DMS153 treated with DMSO at 0.1 percent for 48 hours (cell line): ENCODE measurements around the gene PRSS33.

Source experiments
- DNase-seq: peaks from one replicate; lab custom pipeline; 2025; ENCODE audit not compliant: unreplicated experiment; lab: John Stamatoyannopoulos, UW

Gene PRSS33, protein sequence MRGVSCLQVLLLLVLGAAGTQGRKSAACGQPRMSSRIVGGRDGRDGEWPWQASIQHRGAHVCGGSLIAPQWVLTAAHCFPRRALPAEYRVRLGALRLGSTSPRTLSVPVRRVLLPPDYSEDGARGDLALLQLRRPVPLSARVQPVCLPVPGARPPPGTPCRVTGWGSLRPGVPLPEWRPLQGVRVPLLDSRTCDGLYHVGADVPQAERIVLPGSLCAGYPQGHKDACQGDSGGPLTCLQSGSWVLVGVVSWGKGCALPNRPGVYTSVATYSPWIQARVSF

DNA sequence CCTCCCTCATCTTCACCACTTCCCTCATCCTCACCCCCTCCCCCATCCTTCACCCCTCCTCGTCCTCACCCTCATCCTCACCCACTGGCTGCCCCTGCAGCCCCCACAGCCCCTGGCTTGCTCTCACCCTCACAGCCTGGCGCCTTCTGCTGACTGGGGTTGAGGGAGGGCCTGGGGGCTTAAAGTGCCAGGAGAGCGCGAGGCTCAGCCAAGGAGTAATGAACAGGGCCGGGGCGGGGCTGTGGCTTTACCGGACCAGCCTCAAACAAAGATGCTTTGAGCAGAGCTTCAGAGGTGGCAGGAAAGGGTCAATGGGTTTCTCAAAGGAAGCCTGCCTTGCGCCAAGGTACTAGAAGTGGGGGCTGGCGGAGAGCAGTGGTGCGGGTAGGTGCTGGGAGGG lies at the start of gene PRSS33:
TSS of gene PRSS33 (minus strand) at position 155 of the 400 bp plus-strand sequence. CDS start 1,013 bp downstream, outside the sequence.
- no peak for DNase-seq

DNA sequence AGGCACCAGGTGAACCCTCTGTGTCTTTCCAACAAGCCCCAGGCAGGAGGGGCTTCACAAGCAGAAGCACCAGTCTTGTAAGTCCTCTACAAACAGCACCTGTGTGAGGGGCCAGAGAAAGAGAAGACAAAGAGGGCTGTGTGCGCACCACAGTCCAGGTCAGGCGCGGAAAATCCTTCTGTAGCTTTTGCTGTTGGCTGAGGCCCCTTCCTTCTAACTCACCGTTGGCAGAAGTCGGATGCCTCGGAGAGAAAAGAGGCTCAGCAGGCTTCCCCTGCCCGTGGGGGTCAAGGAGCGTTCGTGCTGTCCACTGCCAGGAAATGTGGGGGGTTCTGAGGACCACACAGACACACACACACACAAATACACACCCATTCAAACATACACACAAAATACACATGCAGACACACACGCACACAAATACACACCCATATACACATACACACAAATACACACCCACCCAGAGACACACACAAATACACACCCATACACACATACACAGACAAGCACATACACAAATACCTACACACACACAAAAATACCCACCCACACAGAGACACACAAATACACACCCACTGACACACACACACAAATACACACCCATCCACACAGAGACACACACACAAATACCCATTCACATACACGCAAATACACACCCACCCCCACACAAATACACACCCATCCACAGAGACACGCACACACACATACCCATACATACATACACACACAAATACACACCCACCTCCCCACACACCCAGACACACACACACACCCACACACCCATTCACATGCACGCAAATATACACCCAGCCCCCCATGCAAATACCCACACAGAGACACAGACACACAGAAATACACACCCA lies 49.5 kb upstream of the PRSS33 start:
- no peak for DNase-seq

DNA sequence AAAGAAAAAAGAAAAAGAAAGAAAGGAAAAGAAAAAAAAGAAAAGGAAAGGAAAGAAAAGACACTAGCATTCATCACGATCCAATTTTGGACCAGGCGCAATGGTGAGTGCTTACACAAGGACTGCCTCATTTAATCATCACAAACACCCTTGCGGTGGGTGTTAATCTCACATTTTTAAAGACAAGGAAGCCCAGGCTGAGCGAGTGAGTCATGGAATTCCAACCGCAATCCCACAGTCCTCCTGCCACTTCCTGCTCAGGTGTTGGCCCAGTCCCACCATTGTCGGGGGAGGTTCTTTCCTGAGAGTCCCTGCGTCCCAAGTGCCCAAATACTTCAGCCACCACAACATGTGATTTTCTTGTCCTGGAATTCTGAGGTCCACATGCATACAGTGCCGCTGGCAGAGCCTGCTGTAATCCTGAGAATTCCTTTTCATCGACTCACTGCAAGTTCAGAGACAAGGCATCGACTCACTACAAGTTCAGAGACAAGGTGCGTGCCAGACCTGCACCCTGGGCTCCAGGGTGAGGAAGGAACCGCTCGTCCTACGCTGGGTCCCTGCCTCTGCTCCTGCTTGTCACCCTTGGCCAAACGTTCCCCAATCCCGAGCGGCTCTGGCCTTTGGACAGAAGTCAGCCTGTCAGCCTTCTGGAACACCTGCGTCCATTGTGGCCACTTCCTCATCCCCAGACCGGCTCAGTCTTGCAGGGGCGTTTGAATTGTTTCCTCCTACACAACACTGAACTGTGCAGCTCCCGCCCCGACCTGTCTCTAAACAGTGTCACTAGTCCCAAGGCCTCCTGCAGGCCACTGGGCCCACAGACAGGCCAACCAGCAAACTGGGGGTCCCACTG lies 48.5 kb upstream of the PRSS33 start:
- DNase-seq = no peak

- DNase-seq = no peak
Observed at GRCh38 chr16:2834968-2835367, 47.6 kb upstream of the PRSS33 start.

DNA sequence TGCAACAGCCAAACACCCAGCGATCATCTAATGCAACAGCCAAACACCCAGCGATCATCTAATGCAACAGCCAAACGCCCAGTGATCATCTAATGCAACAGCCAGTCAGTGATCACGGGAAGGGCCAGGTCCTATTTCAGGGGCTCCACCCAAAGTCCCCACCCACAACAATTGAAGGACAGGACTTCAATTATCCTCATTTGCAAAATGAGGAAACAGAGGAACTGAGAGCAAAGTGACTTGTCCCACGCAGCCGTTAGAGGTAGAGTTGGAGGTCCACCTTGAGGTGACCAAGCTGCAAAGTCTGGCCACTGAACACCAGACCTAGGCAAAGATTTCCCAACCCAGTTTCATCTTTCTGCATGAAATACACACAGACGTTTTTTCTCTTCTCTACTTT lies 46.4 kb upstream of the PRSS33 start:
- no peak for DNase-seq

- no peak for DNase-seq
Observed at GRCh38 chr16:2831203-2831602, 43.8 kb upstream of the PRSS33 start.

- DNase-seq = no peak
Observed at GRCh38 chr16:2830355-2830695, 43.0 kb upstream of the PRSS33 start.

DNA sequence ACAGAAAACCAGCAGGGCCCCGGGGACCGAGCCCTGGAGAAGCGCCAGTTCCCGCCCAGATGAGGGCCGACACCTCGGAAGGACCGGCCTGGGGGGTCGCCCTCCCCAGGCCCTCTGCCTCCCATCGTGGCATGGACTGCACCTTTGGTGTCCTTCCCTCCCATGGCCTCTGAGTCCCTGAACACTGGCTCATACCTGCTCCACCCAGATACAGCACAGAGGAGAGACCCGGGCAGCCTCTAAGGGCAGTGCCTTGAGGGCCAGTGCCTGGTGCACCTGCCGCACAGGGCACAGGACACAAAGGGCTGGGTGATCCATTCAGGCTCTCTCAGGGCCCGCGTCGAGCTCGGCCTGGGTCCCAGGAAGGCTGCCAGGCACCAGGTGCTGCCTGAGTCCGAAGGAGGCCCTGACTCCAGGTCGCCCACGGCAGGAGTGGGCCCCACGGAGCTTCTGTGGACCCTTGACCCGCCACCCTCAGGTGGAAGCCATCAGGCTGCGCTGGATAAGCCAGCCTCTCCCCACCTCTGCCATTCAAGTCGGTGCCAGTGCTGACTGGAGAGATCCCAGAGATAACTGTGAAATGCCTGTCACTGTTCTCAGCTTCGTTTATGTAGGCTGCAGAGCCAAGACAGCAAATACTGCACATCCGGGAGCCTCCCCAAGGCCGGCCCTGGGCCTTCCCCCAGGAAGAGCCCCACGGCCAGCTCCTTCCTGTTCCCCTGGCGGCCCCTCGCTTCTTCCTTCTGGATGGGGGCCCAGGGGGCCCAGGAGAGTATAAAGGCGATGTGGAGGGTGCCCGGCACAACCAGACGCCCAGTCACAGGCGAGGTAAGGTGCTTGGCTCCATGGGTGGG lies 42.4 kb upstream of the PRSS33 start, which contains the start of gene ZG16B:
TSS of gene ZG16B (plus strand) at position 803 of the 854 bp plus-strand sequence. CDS start 139 bp downstream, outside the sequence.
- no peak for DNase-seq

DNA sequence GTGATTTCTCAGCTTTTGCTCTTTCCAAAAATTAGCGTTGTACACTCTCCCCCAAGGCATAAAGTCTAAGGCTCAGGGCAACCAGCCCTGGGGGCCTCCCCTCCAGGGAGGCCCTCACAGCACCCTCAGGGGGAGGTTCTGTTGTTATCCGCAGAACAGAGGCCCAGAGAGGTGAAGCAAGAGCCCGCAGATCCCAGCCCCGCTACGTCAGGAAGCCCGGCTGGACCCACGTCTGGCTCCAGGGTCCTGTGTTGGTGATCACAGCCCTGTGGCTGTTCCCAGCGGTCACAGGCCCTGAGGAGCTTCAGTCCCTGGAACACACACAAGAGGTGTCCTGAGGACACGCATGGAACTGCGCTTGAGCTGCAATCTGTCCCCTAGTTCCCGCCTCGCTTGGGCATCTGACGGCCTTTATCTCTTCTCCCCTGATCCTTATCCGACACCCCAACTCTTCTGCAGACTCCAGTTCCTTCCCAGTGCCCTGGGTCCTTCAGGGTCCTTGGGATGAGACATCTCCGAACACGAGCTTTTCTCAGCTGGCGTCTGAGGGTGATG lies 41.6 kb upstream of the PRSS33 start:
- DNase-seq = no peak

DNA sequence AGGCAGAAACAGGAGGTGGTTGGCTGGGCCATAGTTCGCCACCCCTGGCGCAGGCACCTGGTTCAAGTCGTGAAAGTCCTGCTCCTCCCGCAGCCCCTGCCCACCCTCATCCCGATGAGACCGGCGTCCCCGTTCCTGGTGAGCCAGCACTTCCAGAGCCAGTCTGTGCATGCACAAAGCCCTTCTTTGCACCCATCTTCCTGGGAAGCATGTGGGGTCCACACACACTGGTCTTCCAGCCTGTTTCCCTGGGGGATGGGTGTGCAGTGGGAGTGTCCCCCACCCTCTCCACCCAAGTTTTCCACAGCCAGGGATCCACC lies 41.1 kb upstream of the PRSS33 start:
- no peak for DNase-seq

DNA sequence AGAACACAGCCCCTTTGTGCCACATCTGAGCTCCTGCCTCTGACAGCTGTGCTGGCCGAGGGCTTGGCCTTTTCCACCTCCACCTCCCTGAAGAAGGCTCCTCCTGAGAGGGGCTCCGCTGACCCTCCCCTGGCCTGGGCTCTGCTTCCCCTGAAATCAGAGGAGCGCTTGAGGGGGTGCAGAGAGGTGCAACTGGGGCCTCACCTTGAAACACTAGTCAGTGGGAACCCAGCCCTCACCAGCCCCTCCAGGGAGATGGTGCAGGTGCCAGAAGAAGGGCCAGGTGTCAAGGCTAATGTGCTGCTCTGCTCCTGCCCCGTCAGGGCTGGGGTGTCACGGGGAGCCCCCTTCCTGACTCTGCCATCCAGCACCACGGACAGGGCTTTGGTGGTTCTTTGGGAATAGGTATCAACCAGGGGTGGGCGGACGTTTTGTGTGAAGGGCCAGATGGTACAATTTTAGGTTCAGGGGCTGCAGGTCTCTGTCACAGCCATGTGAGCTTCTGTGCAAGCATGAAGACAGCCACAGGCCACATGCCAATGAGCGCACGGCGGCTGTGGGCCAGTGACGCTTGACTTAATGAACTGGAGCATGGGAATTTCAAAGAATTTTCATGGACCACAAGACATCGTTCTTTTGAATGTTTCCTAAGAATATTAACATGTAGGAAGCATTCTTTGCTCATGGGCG lies 40.6 kb upstream of the PRSS33 start:
- DNase-seq = no peak

DNA sequence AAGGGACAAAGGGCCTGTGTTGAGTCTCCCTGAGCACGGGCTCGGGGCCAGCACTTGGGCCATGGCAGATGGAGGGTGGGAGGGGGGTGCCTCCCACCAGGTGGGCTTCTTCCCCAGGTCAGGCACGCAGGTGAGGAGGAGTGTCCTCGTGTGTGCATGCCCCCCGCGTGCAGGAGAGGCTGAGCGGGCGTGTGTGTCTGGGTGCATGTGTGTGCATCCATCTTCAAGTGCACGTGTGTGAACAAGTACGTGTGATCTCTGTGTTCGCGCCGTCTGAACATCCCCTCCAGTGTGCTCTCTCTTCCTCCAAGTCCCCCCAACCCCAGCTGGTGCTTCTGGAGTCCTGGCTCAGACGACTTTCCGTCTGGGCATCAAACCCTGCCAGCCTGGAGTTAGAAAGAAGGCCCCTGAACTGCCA lies 40.0 kb upstream of the PRSS33 start:
- DNase-seq = no peak

GRCh38 chr16:2826591-2827373 lies 39.4 kb upstream of the PRSS33 start:
- no peak for DNase-seq

DNA sequence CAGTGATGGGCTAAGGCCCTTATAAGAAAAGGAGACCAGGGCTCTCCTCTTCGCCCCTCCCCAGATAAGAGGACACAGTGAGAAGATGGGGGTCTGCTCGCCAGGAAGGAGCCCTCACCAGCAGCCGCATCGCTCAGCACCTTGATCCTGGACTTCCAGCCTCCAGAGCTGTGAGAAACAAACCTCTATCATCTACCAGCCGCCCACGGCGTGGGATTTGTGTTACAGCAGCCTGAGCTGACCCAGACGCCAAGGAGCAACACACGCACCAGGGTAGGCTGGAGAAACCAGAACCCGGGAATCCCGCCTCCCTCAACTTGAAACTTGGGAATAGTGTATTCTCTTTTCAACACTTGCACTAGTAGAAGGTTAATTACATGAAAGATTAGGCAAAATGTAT lies 38.5 kb upstream of the PRSS33 start:
- no peak for DNase-seq

DNA sequence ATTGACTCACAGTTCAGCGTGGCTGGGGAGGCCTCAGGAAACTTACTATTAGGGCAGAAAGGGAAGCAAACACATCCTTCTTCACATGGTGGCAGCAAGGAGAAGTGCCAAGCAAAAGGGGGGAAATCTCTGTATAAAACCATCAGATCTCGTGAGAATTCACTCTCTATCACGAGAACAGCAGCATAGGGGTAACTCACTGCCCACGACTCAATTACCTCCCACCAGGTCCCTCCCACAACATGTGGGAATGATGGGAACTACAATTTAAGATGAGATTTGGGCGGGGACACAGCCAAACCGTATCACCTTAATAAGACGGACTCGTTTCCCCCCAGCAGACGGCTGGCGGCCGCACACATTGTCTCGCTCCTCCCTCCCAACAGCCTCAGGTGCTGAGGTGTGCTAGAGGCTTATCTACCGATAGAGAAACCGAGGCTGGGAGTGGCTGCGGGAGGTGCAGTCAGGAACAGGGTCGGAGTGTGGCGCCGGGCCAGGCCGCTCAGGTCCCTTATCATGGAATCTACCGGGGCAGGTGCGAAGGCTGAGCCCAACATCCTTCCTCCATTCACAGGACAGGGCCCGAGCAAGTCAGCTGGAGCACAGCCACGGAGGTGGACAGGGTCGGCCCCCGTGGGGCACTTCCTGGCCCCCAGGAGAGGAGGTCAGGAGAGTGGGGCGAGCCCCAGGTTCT lies 37.8 kb upstream of the PRSS33 start:
- DNase-seq = no peak

GRCh38 chr16:2824626-2825025 lies 37.3 kb upstream of the PRSS33 start:
- no peak for DNase-seq

- DNase-seq = no peak
Observed at GRCh38 chr16:2822496-2822895, 35.1 kb upstream of the PRSS33 start.

DNA sequence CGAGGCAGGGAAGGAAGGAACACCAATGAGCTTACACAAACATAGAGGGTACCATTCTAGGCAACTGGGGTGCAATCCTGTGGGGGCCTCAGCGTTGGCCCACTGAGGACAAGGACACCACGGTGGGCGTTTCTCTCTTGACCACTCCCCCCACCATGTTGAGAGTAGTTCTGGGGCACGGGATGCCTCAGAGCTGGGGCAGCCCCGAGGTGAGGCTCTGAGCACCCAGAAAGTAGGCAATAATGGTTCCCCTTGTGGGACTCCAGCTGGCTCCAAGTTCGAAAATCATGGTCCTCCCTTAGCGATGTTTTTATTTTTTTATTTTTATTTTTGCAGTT lies 34.8 kb upstream of the PRSS33 start:
- no peak for DNase-seq
